GM12892 (cell line): ENCODE data around the gene CTNNAL1.

Source experiments
- POLR2A ChIP-seq: IDR thresholded peaks from 2 replicates; pipeline ENCODE4 v1.6.1; 2011; ENCODE audit warnings: low read depth, low read length, control low read depth
- POLR2AphosphoS5 ChIP-seq: IDR thresholded peaks from 2 replicates; pipeline ENCODE4 v1.6.1; 2011; ENCODE audit warnings: low read depth, low read length, control low read depth
- TAF1 ChIP-seq: IDR thresholded peaks from 2 replicates; pipeline ENCODE4 v1.6.1; 2011; ENCODE audit warnings: low read depth, mild to moderate bottlenecking, control low read depth, low read length, borderline replicate concordance

- TF ChIP-seq POLR2A (no peak), TAF1 (no peak), POLR2AphosphoS5 (no peak)
These were observed 115.8 kb downstream of the CTNNAL1 start for GRCh38 chr9:108897324-108898096.
